Measurements from ENCODE around the gene SEC63. TPM values are rescaled to one million over a fixed set of nuclear protein-coding genes. Genes with fewer than 3 reads are reported as not detected.

SEC63 gene
- total RNA-seq, 1 experiment from 2014 or later: 51.3 TPM

GRCh38 chr6:107846262-107846795, 111.7 kb downstream of the SEC63 start (continued):
- TF ChIP-seq REST (IDR thresholded peaks at IDR 0.05; ENCODE audit: low read depth): no peak

GRCh38 chr6:107845777-107846176, 112.2 kb downstream of the SEC63 start:
- RAD21 ChIA-PET (ENCODE audit: low non-redundant PET in 1 of 2, low total read pairs in 2 of 2, uncharacterized antibody in 2 of 2, unreplicated experiment in 2 of 2): no interaction called here

More at GRCh38 chr6:107845777-107846176, 112.2 kb downstream of the SEC63 start:
- Histone ChIP-seq H3K4me1 (ENCODE audit: control insufficient read depth in 1 of 2, insufficient read depth in 2 of 2, low read length in 2 of 2) (peaks cover 2 to 10% of the 10 kb centered on the region in 2 experiments; a peak in 1 of 4 replicates), H3K4me2 (ENCODE audit: low read length) (no peak overlapping the region), H3K9me3 (ENCODE audit: control insufficient read depth in 1 of 2, insufficient read depth in 1 of 2, low read depth in 1 of 2, low read length in 2 of 2) (no peaks in the 10 kb centered on the region), H3K9me2 (ENCODE audit: insufficient read depth) (no peaks in the 10 kb centered on the region), H4K20me1 (ENCODE audit: insufficient read depth) (no peaks in the 10 kb centered on the region), H3K4me3 (replicated peaks in 1 of 2; ENCODE audit: low read depth in 1 of 2, low read length in 2 of 2) (no peak overlapping the region), H2AFZ (ENCODE audit: low read depth, low read length, poor library complexity, severe bottlenecking) (no peak overlapping the region), H3K27me3 (ENCODE audit: insufficient read depth, low read length) (no peaks in the 10 kb centered on the region), H3K9ac (ENCODE audit: low read length) (no peak overlapping the region), H3K36me3 (ENCODE audit: control insufficient read depth in 1 of 2, insufficient read depth in 2 of 2, low read length in 2 of 2) (no peaks in the 10 kb centered on the region), H3K79me2 (ENCODE audit: insufficient read depth, low read length) (no peaks in the 10 kb centered on the region), H3K27ac (ENCODE audit: low read depth, low read length) (no peak overlapping the region)
- no peak for TF ChIP-seq ZFX (IDR thresholded peaks at IDR 0.05)
- no peak for TF ChIP-seq CEBPB (IDR thresholded peaks at IDR 0.05; ENCODE audit: low read depth)
- TF ChIP-seq EZH2phosphoT487 (IDR thresholded peaks at IDR 0.05; ENCODE audit: borderline replicate concordance): no peak
- no peak for TF ChIP-seq REST (IDR thresholded peaks at IDR 0.05; ENCODE audit: low read depth)
- TF ChIP-seq EGR1 (IDR thresholded peaks at IDR 0.05; ENCODE audit: low read depth): no peak
- TF ChIP-seq ZBTB33 (IDR thresholded peaks at IDR 0.05; ENCODE audit: extremely low read depth, insufficient replicate concordance, low read length): no peak
- TF ChIP-seq TCF7L2 (IDR thresholded peaks at IDR 0.05; ENCODE audit: borderline replicate concordance, extremely low read depth, insufficient read depth, insufficient read length): no peak
- TF ChIP-seq EZH2 (IDR thresholded peaks at IDR 0.05): no peak
- TF ChIP-seq YY1 (IDR thresholded peaks at IDR 0.05; ENCODE audit: extremely low read depth, insufficient replicate concordance, low read depth, low read length): no peak
- ChIA-PET CTCF (no interaction called here), POLR2A (no interaction called here)
- intact Hi-C loops (cut with micrococcal nuclease): no loop called here
- no peak for DNase-seq (ENCODE audit: low read depth, low spot score)
- ATAC-seq: no peak
- no TSS peak for BruUV-seq (replicated peaks)

All from HCT116 (cell line).